Measurements from ENCODE around the gene LMBR1. TPM values are rescaled to one million over a fixed set of nuclear protein-coding genes. Genes with fewer than 3 reads are reported as not detected.

Gene LMBR1
- total RNA-seq, 6 experiments from 2014 or later: 33.1 to 37.8 (median 36.1) TPM

GRCh38 chr7:156662277-156662676 lies 230.7 kb downstream of the LMBR1 start:
- H3K27ac Mint-ChIP-seq: no peak overlapping the region
- no peak for TF ChIP-seq CTCF (IDR thresholded peaks at IDR 0.05)
- no peak for DNase-seq
- no peak overlapping the region for H3K4me3 Mint-ChIP-seq
- H3K27me3 Mint-ChIP-seq (ENCODE audit: insufficient read depth): no peaks in the 10 kb centered on the region; the same call in 1 of the 2 replicates
- H3K9me3 Mint-ChIP-seq: no peaks in the 10 kb centered on the region
- no peaks in the 10 kb centered on the region for H3K36me3 Mint-ChIP-seq (ENCODE audit: low read depth)
- no peaks in the 10 kb centered on the region for H3K4me1 Mint-ChIP-seq (ENCODE audit: low read depth)

- Mint-ChIP-seq H3K9me3 (no peaks in the 10 kb centered on the region), H3K4me1 (ENCODE audit: low read depth) (no peaks in the 10 kb centered on the region)
Observed at GRCh38 chr7:156661637-156662036, 231.3 kb downstream of the LMBR1 start.

GRCh38 chr7:156659961-156660360 lies 233.0 kb downstream of the LMBR1 start:
- Mint-ChIP-seq H3K4me3 (no peak overlapping the region), H3K9me3 (no peaks in the 10 kb centered on the region), H3K4me1 (ENCODE audit: low read depth) (no peaks in the 10 kb centered on the region), H3K27ac (no peak overlapping the region), H3K36me3 (ENCODE audit: low read depth) (no peaks in the 10 kb centered on the region), H3K27me3 (ENCODE audit: insufficient read depth) (no peaks in the 10 kb centered on the region; the same call in 1 of the 2 replicates)
- no peak for DNase-seq
- TF ChIP-seq CTCF (IDR thresholded peaks at IDR 0.05): no peak

More at GRCh38 chr7:156661637-156662036, 231.3 kb downstream of the LMBR1 start:
- H3K27me3 Mint-ChIP-seq (ENCODE audit: insufficient read depth): no peaks in the 10 kb centered on the region; the same call in 1 of the 2 replicates
- no peak overlapping the region for H3K27ac Mint-ChIP-seq
- TF ChIP-seq CTCF (IDR thresholded peaks at IDR 0.05): no peak
- no peak for DNase-seq
- no peaks in the 10 kb centered on the region for H3K36me3 Mint-ChIP-seq (ENCODE audit: low read depth)
- no peak overlapping the region for H3K4me3 Mint-ChIP-seq

- no peak overlapping the region for H3K27ac Mint-ChIP-seq
- no peaks in the 10 kb centered on the region for H3K4me1 Mint-ChIP-seq (ENCODE audit: low read depth)
- DNase-seq: no peak
- H3K4me3 Mint-ChIP-seq: no peak overlapping the region
- H3K9me3 Mint-ChIP-seq: no peaks in the 10 kb centered on the region
- no peaks in the 10 kb centered on the region; the same call in 1 of the 2 replicates for H3K27me3 Mint-ChIP-seq (ENCODE audit: insufficient read depth)
- no peak for TF ChIP-seq CTCF (IDR thresholded peaks at IDR 0.05)
- H3K36me3 Mint-ChIP-seq (ENCODE audit: low read depth): no peaks in the 10 kb centered on the region
Observed at GRCh38 chr7:156659203-156659602, 233.8 kb downstream of the LMBR1 start.

- Mint-ChIP-seq H3K27ac (no peak overlapping the region), H3K36me3 (ENCODE audit: low read depth) (no peaks in the 10 kb centered on the region), H3K4me1 (ENCODE audit: low read depth) (peaks cover 9% of the 10 kb centered on the region; the same call in 1 of the 2 replicates), H3K9me3 (no peaks in the 10 kb centered on the region), H3K27me3 (ENCODE audit: insufficient read depth) (no peaks in the 10 kb centered on the region; the same call in 1 of the 2 replicates), H3K4me3 (no peak overlapping the region)
- TF ChIP-seq CTCF (IDR thresholded peaks at IDR 0.05): no peak
- no peak for DNase-seq
Observed at GRCh38 chr7:156657681-156658080, 235.3 kb downstream of the LMBR1 start.

GRCh38 chr7:156656598-156656997 lies 236.4 kb downstream of the LMBR1 start:
- Mint-ChIP-seq H3K4me1 (ENCODE audit: low read depth) (peaks cover 20% of the 10 kb centered on the region), H3K27ac (no peak overlapping the region), H3K27me3 (ENCODE audit: insufficient read depth) (no peaks in the 10 kb centered on the region; the same call in 1 of the 2 replicates), H3K4me3 (no peak overlapping the region), H3K9me3 (no peaks in the 10 kb centered on the region), H3K36me3 (ENCODE audit: low read depth) (no peaks in the 10 kb centered on the region)
- no peak for DNase-seq
- TF ChIP-seq CTCF (IDR thresholded peaks at IDR 0.05): no peak
